ENCODE data around the gene PTPN20.

PTPN20 gene

GRCh38 chr10:47047127-47047504 lies 135.9 kb downstream of the PTPN20 start:
- Histone ChIP-seq H3K9me3 (ENCODE audit: control insufficient read depth, low read length) (no peaks in the 10 kb centered on the region), H3K9ac (no peak overlapping the region), H3K79me2 (no peaks in the 10 kb centered on the region), H3K36me3 (ENCODE audit: control insufficient read depth, insufficient read depth, low read length) (no peaks in the 10 kb centered on the region), H3K27me3 (ENCODE audit: control insufficient read depth, insufficient read depth, low read length) (no peaks in the 10 kb centered on the region), H3K27ac (no peak overlapping the region), H3K4me3 (ENCODE audit: low read depth, low read length) (no peak overlapping the region), H3K4me2 (ENCODE audit: low read length) (no peak overlapping the region), H3K4me1 (no peaks in the 10 kb centered on the region), H2AFZ (no peak overlapping the region)
- no peak for TF ChIP-seq CTCF (IDR thresholded peaks at IDR 0.05)

- no peaks in the 10 kb centered on the region for H3K4me1 ChIP-seq
- no peak overlapping the region for H3K9ac ChIP-seq
- H3K9me3 ChIP-seq (ENCODE audit: control insufficient read depth, low read length) = no peaks in the 10 kb centered on the region
- no peak overlapping the region for H3K4me3 ChIP-seq (ENCODE audit: low read depth, low read length)
- no peaks in the 10 kb centered on the region for H3K79me2 ChIP-seq
- no peaks in the 10 kb centered on the region for H3K27me3 ChIP-seq (ENCODE audit: control insufficient read depth, insufficient read depth, low read length)
- peak; percentile 61 for TF ChIP-seq CTCF (IDR thresholded peaks at IDR 0.05)
- H2AFZ ChIP-seq = no peak overlapping the region
- H3K27ac ChIP-seq = no peak overlapping the region
- H3K4me2 ChIP-seq (ENCODE audit: low read length) = no peak overlapping the region
- no peaks in the 10 kb centered on the region for H3K36me3 ChIP-seq (ENCODE audit: control insufficient read depth, insufficient read depth, low read length)
These were observed 136.6 kb downstream of the PTPN20 start for GRCh38 chr10:47047577-47048525.

- no peak overlapping the region for H3K27ac ChIP-seq
- no peaks in the 10 kb centered on the region for H3K4me1 ChIP-seq
- no peaks in the 10 kb centered on the region for H3K27me3 ChIP-seq (ENCODE audit: control insufficient read depth, insufficient read depth, low read length)
- H3K4me3 ChIP-seq (ENCODE audit: low read depth, low read length) = no peak overlapping the region
- H2AFZ ChIP-seq = no peak overlapping the region
- H3K79me2 ChIP-seq = no peaks in the 10 kb centered on the region
- H3K9ac ChIP-seq = no peak overlapping the region
- H3K4me2 ChIP-seq (ENCODE audit: low read length) = no peak overlapping the region
- TF ChIP-seq CTCF (IDR thresholded peaks at IDR 0.05) = no peak
- no peaks in the 10 kb centered on the region for H3K36me3 ChIP-seq (ENCODE audit: control insufficient read depth, insufficient read depth, low read length)
- no peaks in the 10 kb centered on the region for H3K9me3 ChIP-seq (ENCODE audit: control insufficient read depth, low read length)
These were observed 137.3 kb downstream of the PTPN20 start for GRCh38 chr10:47048526-47048905.

GRCh38 chr10:47049056-47049851 lies 138.0 kb downstream of the PTPN20 start:
- Histone ChIP-seq H3K4me1 (no peaks in the 10 kb centered on the region), H3K4me3 (ENCODE audit: low read depth, low read length) (no peak overlapping the region), H2AFZ (no peak overlapping the region), H3K4me2 (ENCODE audit: low read length) (no peak overlapping the region), H3K9ac (no peak overlapping the region), H3K27ac (no peak overlapping the region), H3K9me3 (ENCODE audit: control insufficient read depth, low read length) (no peaks in the 10 kb centered on the region), H3K79me2 (no peaks in the 10 kb centered on the region), H3K27me3 (ENCODE audit: control insufficient read depth, insufficient read depth, low read length) (no peaks in the 10 kb centered on the region), H3K36me3 (ENCODE audit: control insufficient read depth, insufficient read depth, low read length) (no peaks in the 10 kb centered on the region)
- no peak for TF ChIP-seq CTCF (IDR thresholded peaks at IDR 0.05)

All from parathyroid adenoma (tissue), 2 donors.